Measurements from ENCODE around the gene TRAPPC3L. TPM values are rescaled to one million over a fixed set of nuclear protein-coding genes. Genes with fewer than 3 reads are reported as not detected.

TRAPPC3L gene
- total RNA-seq, 4 donors from 2014 or later: not detected

GRCh38 chr6:116449565-116449964 lies 95.9 kb downstream of the TRAPPC3L start:
- peaks cover 14% of the 10 kb centered on the region for H3K4me1 ChIP-seq
- no peak for DNase-seq (ENCODE audit: low spot score in 2 of 2)
- no peaks in the 10 kb centered on the region for H3K9me3 ChIP-seq
- H3K36me3 ChIP-seq: no peaks in the 10 kb centered on the region
- no peaks in the 10 kb centered on the region for H3K27me3 ChIP-seq
- WGBS: 35% methylated on average over 1 of the region's 1 CpG
- H3K4me3 ChIP-seq: no peak overlapping the region
- no peak overlapping the region for H3K27ac ChIP-seq
- TF ChIP-seq, protein P1, sequence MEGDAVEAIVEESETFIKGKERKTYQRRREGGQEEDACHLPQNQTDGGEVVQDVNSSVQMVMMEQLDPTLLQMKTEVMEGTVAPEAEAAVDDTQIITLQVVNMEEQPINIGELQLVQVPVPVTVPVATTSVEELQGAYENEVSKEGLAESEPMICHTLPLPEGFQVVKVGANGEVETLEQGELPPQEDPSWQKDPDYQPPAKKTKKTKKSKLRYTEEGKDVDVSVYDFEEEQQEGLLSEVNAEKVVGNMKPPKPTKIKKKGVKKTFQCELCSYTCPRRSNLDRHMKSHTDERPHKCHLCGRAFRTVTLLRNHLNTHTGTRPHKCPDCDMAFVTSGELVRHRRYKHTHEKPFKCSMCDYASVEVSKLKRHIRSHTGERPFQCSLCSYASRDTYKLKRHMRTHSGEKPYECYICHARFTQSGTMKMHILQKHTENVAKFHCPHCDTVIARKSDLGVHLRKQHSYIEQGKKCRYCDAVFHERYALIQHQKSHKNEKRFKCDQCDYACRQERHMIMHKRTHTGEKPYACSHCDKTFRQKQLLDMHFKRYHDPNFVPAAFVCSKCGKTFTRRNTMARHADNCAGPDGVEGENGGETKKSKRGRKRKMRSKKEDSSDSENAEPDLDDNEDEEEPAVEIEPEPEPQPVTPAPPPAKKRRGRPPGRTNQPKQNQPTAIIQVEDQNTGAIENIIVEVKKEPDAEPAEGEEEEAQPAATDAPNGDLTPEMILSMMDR (IDR thresholded peaks at IDR 0.05): no peak
- TF ChIP-seq POLR2A (IDR thresholded peaks at IDR 0.05) (no peak), POLR2AphosphoS5 (IDR thresholded peaks at IDR 0.05) (no peak), EP300 (IDR thresholded peaks at IDR 0.05) (no peak)

DNA sequence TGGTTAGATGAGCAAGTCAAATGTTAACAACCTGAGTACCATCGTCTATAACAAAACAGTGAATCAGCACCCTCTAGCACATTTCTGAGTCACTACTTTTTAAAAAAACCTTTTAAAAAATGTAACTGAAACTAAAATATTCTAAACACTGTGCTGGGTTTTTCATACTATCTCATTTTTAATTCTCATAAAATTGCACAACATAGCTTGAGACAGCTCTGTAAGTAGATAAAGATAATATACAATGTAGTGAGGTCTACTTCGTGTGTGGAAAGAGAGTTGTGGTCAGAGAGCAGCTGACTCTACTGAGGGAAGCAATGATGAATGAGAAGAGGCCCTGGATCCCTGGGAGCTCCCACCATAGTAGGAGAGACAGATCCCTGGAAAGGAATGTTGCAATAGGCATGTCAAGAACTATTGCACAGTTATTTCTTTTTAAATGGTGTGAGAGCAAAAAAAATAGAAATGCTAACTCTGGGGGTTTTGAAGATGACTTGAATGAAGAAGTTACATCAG lies 97.9 kb downstream of the TRAPPC3L start:
- no peaks in the 10 kb centered on the region for H3K27me3 ChIP-seq
- TF ChIP-seq POLR2AphosphoS5 (IDR thresholded peaks at IDR 0.05) (no peak), POLR2A (IDR thresholded peaks at IDR 0.05) (no peak), EP300 (IDR thresholded peaks at IDR 0.05) (no peak)
- TF ChIP-seq, protein P1 (IDR thresholded peaks at IDR 0.05): no peak
- H3K4me1 ChIP-seq: peaks cover 14% of the 10 kb centered on the region
- no peaks in the 10 kb centered on the region for H3K9me3 ChIP-seq
- H3K4me3 ChIP-seq: no peak overlapping the region
- DNase-seq (ENCODE audit: low spot score in 2 of 2): no peak
- 12% methylated on average over 2 of the region's 2 CpGs for WGBS
- no peak overlapping the region for H3K27ac ChIP-seq
- H3K36me3 ChIP-seq: no peaks in the 10 kb centered on the region

- WGBS: 63% methylated on average over 3 of the region's 3 CpGs
- peaks cover 14% of the 10 kb centered on the region for H3K4me1 ChIP-seq
- no peaks in the 10 kb centered on the region for H3K27me3 ChIP-seq
- no peak overlapping the region for H3K27ac ChIP-seq
- DNase-seq (ENCODE audit: low spot score in 2 of 2): no peak
- H3K4me3 ChIP-seq: no peak overlapping the region
- no peaks in the 10 kb centered on the region for H3K36me3 ChIP-seq
- TF ChIP-seq POLR2A (IDR thresholded peaks at IDR 0.05) (no peak), POLR2AphosphoS5 (IDR thresholded peaks at IDR 0.05) (no peak), EP300 (IDR thresholded peaks at IDR 0.05) (no peak)
- TF ChIP-seq, protein P1 (IDR thresholded peaks at IDR 0.05): no peak
- no peaks in the 10 kb centered on the region for H3K9me3 ChIP-seq
Measured at GRCh38 chr6:116447052-116447451, 98.4 kb downstream of the TRAPPC3L start.

- Histone ChIP-seq H3K36me3 (no peaks in the 10 kb centered on the region), H3K27ac (no peak overlapping the region), H3K27me3 (no peaks in the 10 kb centered on the region), H3K9me3 (no peaks in the 10 kb centered on the region), H3K4me3 (no peak overlapping the region), H3K4me1 (peaks cover 14% of the 10 kb centered on the region)
- no peak for DNase-seq (ENCODE audit: low spot score in 2 of 2)
- no peak for TF ChIP-seq POLR2AphosphoS5 (IDR thresholded peaks at IDR 0.05)
- no peak for TF ChIP-seq POLR2A (IDR thresholded peaks at IDR 0.05)
- TF ChIP-seq EP300 (IDR thresholded peaks at IDR 0.05): no peak
- TF ChIP-seq, protein P1 (IDR thresholded peaks at IDR 0.05): no peak
- 72% methylated on average over 1 of the region's 1 CpG for WGBS
Measured at GRCh38 chr6:116446399-116446798, 99.1 kb downstream of the TRAPPC3L start.

- no peak overlapping the region for H3K4me3 ChIP-seq
- H3K36me3 ChIP-seq: no peaks in the 10 kb centered on the region
- no peaks in the 10 kb centered on the region for H3K9me3 ChIP-seq
- TF ChIP-seq EP300 (IDR thresholded peaks at IDR 0.05) (no peak), POLR2AphosphoS5 (IDR thresholded peaks at IDR 0.05) (no peak), POLR2A (IDR thresholded peaks at IDR 0.05) (no peak)
- TF ChIP-seq, protein P1 (IDR thresholded peaks at IDR 0.05): no peak
- peaks cover 3% of the 10 kb centered on the region for H3K4me1 ChIP-seq
- no peaks in the 10 kb centered on the region for H3K27me3 ChIP-seq
- no peak for DNase-seq (ENCODE audit: low spot score in 2 of 2)
- WGBS: 71% methylated on average over 5 of the region's 5 CpGs
- no peak overlapping the region for H3K27ac ChIP-seq
Measured at GRCh38 chr6:116445102-116445501, 100.4 kb downstream of the TRAPPC3L start.

Other genes starting within 250 kb of the TRAPPC3L start
- 10 to 100 TPM; 36.0 to 40.0 (median 37.2) TPM for gene DSE, start 174.7 kb downstream of the TRAPPC3L start, total RNA-seq
- 1 to 10 TPM in 2 of 4 donors, under 1 TPM in 1, not detected in 1; 0.76 to 4.1 (median 1.2) TPM for gene CALHM6, start 84.3 kb downstream of the TRAPPC3L start, total RNA-seq
- 1 to 10 TPM in 3 of 4 donors, under 1 TPM in 1; 0.89 to 5.9 (median 1.4) TPM for gene CALHM5, start 34.0 kb downstream of the TRAPPC3L start, total RNA-seq
- gene CALHM4, start 8.1 kb upstream of the TRAPPC3L start, total RNA-seq: 10 to 100 TPM in 1 of 4 donors, 1 to 10 TPM in 2, not detected in 1; 1.8 to 12.5 (median 2.6) TPM
- gene RWDD1, start 25.8 kb upstream of the TRAPPC3L start, total RNA-seq: 10 to 100 TPM; 24.6 to 38.1 (median 27.1) TPM
- gene RSPH4A, start 70.8 kb upstream of the TRAPPC3L start, total RNA-seq: 1 to 10 TPM in 1 of 4 donors, under 1 TPM in 2, not detected in 1; 0.25 to 2.0 (median 0.81) TPM
- 10 to 100 TPM in 2 of 4 donors, 1 to 10 TPM in 2; 8.9 to 17.3 (median 9.6) TPM for gene ZUP1, start 123.1 kb upstream of the TRAPPC3L start, total RNA-seq
- 10 to 100 TPM in 2 of 4 donors, 1 to 10 TPM in 2; 6.1 to 11.8 (median 9.6) TPM for gene KPNA5, start 135.5 kb upstream of the TRAPPC3L start, total RNA-seq
- 1 to 10 TPM; 1.4 to 4.1 (median 1.8) TPM for gene FAM162B, start 220.0 kb upstream of the TRAPPC3L start, total RNA-seq